ENCODE results near the gene PLOD3. TPM values are rescaled to one million over a fixed set of nuclear protein-coding genes. Genes with fewer than 3 reads are reported as not detected.
A peak's percentile ranks its signal among the peaks of the same experiment; 100 is the strongest.
"Not testable (repeated sequence)": the region's sequence is repeated elsewhere in the genome, so short reads cannot be mapped to it uniquely, and the experiment has no call there.

The PLOD3 gene
- total and polyA plus RNA-seq, 3 experiments from 2014 or later, result 23.1 to 45.4 (median 41.3) TPM

GRCh38 chr7:101206665-101207042 is 10.7 kb downstream of the PLOD3 start:
- Mint-ChIP-seq H3K9me3 (no peaks in the 10 kb centered on the region), H3K27me3 (peaks cover 13 to 15% of the 10 kb centered on the region in 2 donors), H3K4me1 (peaks cover 6 to 9% (median 8%) of the 10 kb centered on the region in 3 donors), H3K27ac (no peak overlapping the region), H3K4me3 (no peak overlapping the region), H3K36me3 (peaks cover 6 to 36% (median 6%) of the 10 kb centered on the region in 3 donors)
- ChIA-PET POLR2A (no interaction called here), CTCF (interaction anchor here (6.4 kb wide), 1 partner anchor 13 kb away, joined by 31 read pairs; no protein-coding TSS in a partner anchor)
- DNase-seq, result no peak
- Histone ChIP-seq H3K9me3 (ENCODE audit: low read length) (no peaks in the 10 kb centered on the region), H3K27ac (ENCODE audit: low read depth, low read length) (no peak overlapping the region), H3K4me3 (ENCODE audit: low read length) (no peak overlapping the region), H3K36me3 (ENCODE audit: insufficient read depth, low read length) (no peaks in the 10 kb centered on the region), H3K27me3 (ENCODE audit: insufficient read depth, low read length, poor library complexity, severe bottlenecking) (no peaks in the 10 kb centered on the region), H3K4me1 (ENCODE audit: insufficient read depth, low read length) (peaks cover 5% of the 10 kb centered on the region)

GRCh38 chr7:101205901-101206664 is 11.3 kb downstream of the PLOD3 start:
- H3K27ac Mint-ChIP-seq, result no peak overlapping the region
- H3K9me3 Mint-ChIP-seq, result no peaks in the 10 kb centered on the region
- Histone ChIP-seq H3K4me3 (ENCODE audit: low read length) (no peak overlapping the region), H3K27ac (ENCODE audit: low read depth, low read length) (no peak overlapping the region), H3K4me1 (ENCODE audit: insufficient read depth, low read length) (peaks cover 5% of the 10 kb centered on the region), H3K27me3 (ENCODE audit: insufficient read depth, low read length, poor library complexity, severe bottlenecking) (no peaks in the 10 kb centered on the region), H3K9me3 (ENCODE audit: low read length) (no peaks in the 10 kb centered on the region), H3K36me3 (ENCODE audit: insufficient read depth, low read length) (no peaks in the 10 kb centered on the region)
- H3K4me3 Mint-ChIP-seq, result no peak overlapping the region
- no peak for DNase-seq
- H3K36me3 Mint-ChIP-seq, result peaks cover 6 to 31% (median 6%) of the 10 kb centered on the region in 3 donors
- H3K4me1 Mint-ChIP-seq, result peaks cover 6 to 10% (median 8%) of the 10 kb centered on the region in 3 donors
- peaks cover 15 to 18% of the 10 kb centered on the region in 2 donors for H3K27me3 Mint-ChIP-seq
- ChIA-PET POLR2A (no interaction called here), CTCF (interaction anchor here (6.4 kb wide), 1 partner anchor 13 kb away, joined by 31 read pairs; no protein-coding TSS in a partner anchor)

GRCh38 chr7:101203740-101204738 is 13.3 kb downstream of the PLOD3 start:
- H3K4me1 ChIP-seq (ENCODE audit: insufficient read depth, low read length); H3K27me3 ChIP-seq (ENCODE audit: insufficient read depth, low read length, poor library complexity, severe bottlenecking); H3K36me3 ChIP-seq (ENCODE audit: insufficient read depth, low read length); H3K4me3 ChIP-seq (ENCODE audit: low read length); POLR2A ChIA-PET; DNase-seq; H3K27ac ChIP-seq (ENCODE audit: low read depth, low read length); H3K9me3 Mint-ChIP-seq; H3K9me3 ChIP-seq (ENCODE audit: low read length): not testable (repeated sequence)
- CTCF ChIA-PET, result interaction anchor here (1.6 to 6.4 kb wide), 2 partner anchors 11 to 60 kb away, joined by 5 to 31 read pairs; no protein-coding TSS in a partner anchor
- Mint-ChIP-seq H3K4me1 (peaks cover 8 to 14% (median 9%) of the 10 kb centered on the region in 3 donors), H3K36me3 (peaks cover 3 to 18% (median 6%) of the 10 kb centered on the region in 3 donors), H3K27ac (peak overlapping the region in 2 of 8 donors; percentile 63 to 64), H3K4me3 (peak overlapping the region in 6 of 7 donors; percentile 27 to 74 (median 60)), H3K27me3 (peaks cover 23 to 29% of the 10 kb centered on the region in 2 donors)

- DNase-seq, result no peak
- Histone ChIP-seq H3K4me1 (ENCODE audit: insufficient read depth, low read length) (peaks cover 5% of the 10 kb centered on the region), H3K36me3 (ENCODE audit: insufficient read depth, low read length) (no peaks in the 10 kb centered on the region), H3K27ac (ENCODE audit: low read depth, low read length) (no peak overlapping the region), H3K9me3 (ENCODE audit: low read length) (no peaks in the 10 kb centered on the region), H3K27me3 (ENCODE audit: insufficient read depth, low read length, poor library complexity, severe bottlenecking) (no peaks in the 10 kb centered on the region), H3K4me3 (ENCODE audit: low read length) (no peak overlapping the region)
- H3K9me3 Mint-ChIP-seq, result no peaks in the 10 kb centered on the region
- H3K27ac Mint-ChIP-seq, result no peak overlapping the region
- peaks cover 8 to 14% (median 9%) of the 10 kb centered on the region in 3 donors for H3K4me1 Mint-ChIP-seq
- POLR2A ChIA-PET, result no interaction called here
- CTCF ChIA-PET, result interaction anchor here (1.2 to 6.4 kb wide), 3 partner anchors 9 to 80 kb away, joined by 4 to 31 read pairs (median 5); no protein-coding TSS in a partner anchor
- H3K4me3 Mint-ChIP-seq, result peak overlapping the region in 1 of 7 donors; percentile 13
- peaks cover 23 to 34% of the 10 kb centered on the region in 2 donors for H3K27me3 Mint-ChIP-seq
- peaks cover 0 to 9% (median 6%) of the 10 kb centered on the region in 3 donors for H3K36me3 Mint-ChIP-seq
These were observed 14.8 kb downstream of the PLOD3 start for GRCh38 chr7:101202603-101202918.

- Histone ChIP-seq H3K4me3 (ENCODE audit: low read length) (no peak overlapping the region), H3K27me3 (ENCODE audit: insufficient read depth, low read length, poor library complexity, severe bottlenecking) (no peaks in the 10 kb centered on the region), H3K36me3 (ENCODE audit: insufficient read depth, low read length) (no peaks in the 10 kb centered on the region), H3K4me1 (ENCODE audit: insufficient read depth, low read length) (peaks cover 5% of the 10 kb centered on the region), H3K9me3 (ENCODE audit: low read length) (no peaks in the 10 kb centered on the region), H3K27ac (ENCODE audit: low read depth, low read length) (no peak overlapping the region)
- H3K27me3 Mint-ChIP-seq, result peaks cover 23 to 38% of the 10 kb centered on the region in 2 donors
- no peak for DNase-seq
- H3K27ac Mint-ChIP-seq, result no peak overlapping the region
- no peaks in the 10 kb centered on the region for H3K9me3 Mint-ChIP-seq
- peaks cover 0 to 8% (median 6%) of the 10 kb centered on the region in 3 donors for H3K36me3 Mint-ChIP-seq
- H3K4me3 Mint-ChIP-seq, result peak overlapping the region in 3 of 7 donors; percentile 25 to 59 (median 56)
- POLR2A ChIA-PET, result interaction anchor here (0.6 kb wide), 1 partner anchor 16 kb away, joined by 3 read pairs; no protein-coding TSS in a partner anchor
- peaks cover 8 to 14% (median 9%) of the 10 kb centered on the region in 3 donors for H3K4me1 Mint-ChIP-seq
- CTCF ChIA-PET, result interaction anchor here (1.2 to 6.4 kb wide), 3 partner anchors 9 to 81 kb away, joined by 4 to 31 read pairs (median 5); no protein-coding TSS in a partner anchor
These were observed 15.4 kb downstream of the PLOD3 start for GRCh38 chr7:101201695-101202602.

- POLR2A ChIA-PET, result no interaction called here
- H3K4me1 ChIP-seq (ENCODE audit: insufficient read depth, low read length), result peaks cover 5% of the 10 kb centered on the region
- no peak within 1 kb of the TSS for H3K27ac ChIP-seq (ENCODE audit: low read depth, low read length)
- H3K9me3 ChIP-seq (ENCODE audit: low read length), result no peaks in the 10 kb centered on the region
- DNase-seq, result no peak
- H3K36me3 ChIP-seq (ENCODE audit: insufficient read depth, low read length), result no peaks in the 10 kb centered on the region
- peaks cover 8 to 14% (median 9%) of the 10 kb centered on the region in 3 donors for H3K4me1 Mint-ChIP-seq
- H3K27me3 ChIP-seq (ENCODE audit: insufficient read depth, low read length, poor library complexity, severe bottlenecking), result no peaks in the 10 kb centered on the region
- peak within 1 kb of the TSS in 3 of 7 donors; percentile 50 to 79 (median 59) for H3K4me3 Mint-ChIP-seq
- peaks cover 23 to 42% of the 10 kb centered on the region in 2 donors for H3K27me3 Mint-ChIP-seq
- CTCF ChIA-PET, result interaction anchor here (6.4 kb wide), 1 partner anchor 8 kb away, joined by 31 read pairs; no protein-coding TSS in a partner anchor
- no peak within 1 kb of the TSS for H3K4me3 ChIP-seq (ENCODE audit: low read length)
- peak within 1 kb of the TSS in 2 of 8 donors; percentile 24 to 71 for H3K27ac Mint-ChIP-seq
- no peaks in the 10 kb centered on the region for H3K9me3 Mint-ChIP-seq
- H3K36me3 Mint-ChIP-seq, result peaks cover 0 to 3% (median 1%) of the 10 kb centered on the region in 3 donors
These were observed 16.4 kb downstream of the PLOD3 start, which contains the start of gene MOGAT3 for GRCh38 chr7:101200862-101201599. Gene MOGAT3, minus strand, starts transcription at chr7:101201036. Its CDS starts 182 bp downstream, at chr7:101200854.
